Bronchus fibroblast of lung (primary cell): ENCODE measurements around the gene NIT2. TPM values are rescaled to one million over a fixed set of nuclear protein-coding genes. Genes with fewer than 3 reads are reported as not detected.

Experiments used
- total RNA-seq: library from RNA; depleted of rRNA; stranded (reverse); fragments of >200 nt; gene quantifications from 2 replicates; pipeline ENCODE4 v1.2.3, GENCODE V29; 2015

The NIT2 gene
- total RNA-seq: 14.4 and 15.8 TPM in 2 replicates

GRCh38 chr3:100334488-100335351 lies at the start of gene NIT2:
NIT2 (plus strand) TSS chr3:100334757; CDS start chr3:100334792, 35 bp downstream.

GRCh38 chr3:100400780-100401673 lies 66.5 kb downstream of the NIT2 start, which contains the start of the genes LNP1 and TOMM70:
LNP1 (plus strand) TSS chr3:100401539; CDS start chr3:100429730, 28,191 bp downstream.
TOMM70 (minus strand) TSS chr3:100401089; CDS start chr3:100400949, 140 bp downstream.

Other genes with a start within 250 kb of the NIT2 start
- gene FILIP1L, start 220.3 kb upstream of the NIT2 start, total RNA-seq: 8.8 and 12.6 TPM in 2 replicates
- gene TBC1D23, start 73.8 kb upstream of the NIT2 start, total RNA-seq: 34.8 and 46.6 TPM in 2 replicates
- gene TOMM70, start 66.3 kb downstream of the NIT2 start, total RNA-seq: 34.6 and 45.2 TPM in 2 replicates
- 3.0 and 3.2 TPM in 2 replicates for gene LNP1, start 66.8 kb downstream of the NIT2 start, total RNA-seq
- 10.6 and 13.2 TPM in 2 replicates for gene TMEM45A, start 157.9 kb downstream of the NIT2 start, total RNA-seq